BLaER1 (cell line): Measurements from ENCODE around the gene AK6.
"Not testable (repeated sequence)": the region's sequence is repeated elsewhere in the genome, so short reads cannot be mapped to it uniquely, and the experiment has no call there.

Experiments used
- H3K27ac ChIP-seq: shearing (Covaris generic); formaldehyde crosslinking; 2 replicates; pipeline ENCODE4 v1.8.1; 2022
- H3K27me3 ChIP-seq: shearing (Covaris generic); formaldehyde crosslinking; 2 replicates; pipeline ENCODE4 v1.8.1; 2022
- H3K36me3 ChIP-seq: shearing (Covaris generic); formaldehyde crosslinking; 2 replicates; pipeline ENCODE4 v1.8.1; 2022
- H3K4me1 ChIP-seq: shearing (Covaris generic); formaldehyde crosslinking; 2 replicates; pipeline ENCODE4 v1.8.1; 2022
- H3K4me2 ChIP-seq: shearing (Covaris generic); formaldehyde crosslinking; 2 replicates; pipeline ENCODE4 v1.8.1; 2022
- H3K4me3 ChIP-seq: shearing (Covaris generic); formaldehyde crosslinking; 2 replicates; pipeline ENCODE4 v1.8.1; 2022
- H3K9ac ChIP-seq: shearing (Covaris generic); formaldehyde crosslinking; 2 replicates; pipeline ENCODE4 v1.8.1; 2022
- H3K9me3 ChIP-seq: shearing (Covaris generic); formaldehyde crosslinking; 2 replicates; pipeline ENCODE4 v1.8.1; 2022
- H4K20me1 ChIP-seq: shearing (Covaris generic); formaldehyde crosslinking; 2 replicates; pipeline ENCODE4 v1.8.1; 2022
- Cebpa-rat ChIP-seq: shearing (Covaris generic); IDR thresholded peaks from 2 replicates; pipeline ENCODE4 v1.8.1; 2022

The AK6 gene

DNA sequence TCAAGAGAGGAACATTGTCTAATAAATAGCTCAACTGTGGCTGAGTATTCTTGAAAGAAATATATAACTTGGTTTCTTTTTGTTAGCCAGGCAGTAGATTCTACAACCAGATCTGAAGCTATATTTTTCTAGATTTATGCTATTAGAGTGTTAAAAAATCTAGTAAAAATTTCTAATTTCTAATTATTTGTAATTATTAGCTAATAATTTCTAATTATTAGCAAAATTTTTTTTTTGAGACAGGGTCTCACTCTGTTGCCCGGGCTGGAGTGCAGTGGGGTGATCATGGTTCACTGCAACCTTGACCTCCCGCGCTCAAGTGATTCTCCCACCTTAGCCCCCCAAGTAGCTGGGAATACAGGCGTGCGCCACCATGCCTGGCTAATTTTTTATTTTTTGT, 3.1 kb upstream of the AK6 start:
- Histone ChIP-seq H4K20me1 (peaks cover 7% of the 10 kb centered on the region), H3K9me3 (no peaks in the 10 kb centered on the region), H3K27ac (no peak overlapping the region), H3K4me3 (no peak overlapping the region), H3K27me3 (no peaks in the 10 kb centered on the region), H3K9ac (no peak overlapping the region), H3K36me3 (peaks cover 33% of the 10 kb centered on the region), H3K4me1 (peaks cover 34% of the 10 kb centered on the region), H3K4me2 (no peak overlapping the region)
- no peak for TF ChIP-seq Cebpa-rat

DNA sequence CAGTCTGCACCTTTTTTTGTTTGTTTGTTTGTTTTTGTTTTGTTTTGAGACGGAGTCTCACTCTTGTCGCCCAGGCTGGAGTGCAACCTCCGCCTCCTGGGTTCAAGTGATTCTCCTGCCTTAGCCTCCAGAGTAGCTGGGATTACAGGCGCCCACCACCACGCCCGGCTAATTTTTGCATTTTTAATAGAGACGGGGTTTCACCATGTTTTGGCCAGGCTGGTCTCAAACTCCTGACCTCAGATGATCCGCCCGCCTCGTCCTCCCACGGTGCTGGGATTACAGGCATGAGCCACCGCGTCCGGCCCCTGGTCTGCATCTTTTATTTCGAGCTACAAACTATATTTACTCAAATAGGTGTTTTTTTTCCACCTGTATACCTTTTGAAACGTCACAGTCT, 1.0 kb upstream of the AK6 start:
- not testable (repeated sequence) for H3K27me3 ChIP-seq, H3K9me3 ChIP-seq, H3K27ac ChIP-seq
- Histone ChIP-seq H3K4me3 (peak overlapping the region; percentile 74), H3K36me3 (peaks cover 35% of the 10 kb centered on the region), H3K4me1 (peaks cover 37% of the 10 kb centered on the region), H3K9ac (peak overlapping the region; percentile 96), H3K4me2 (peak overlapping the region; percentile 89), H4K20me1 (peaks cover 28% of the 10 kb centered on the region)

DNA sequence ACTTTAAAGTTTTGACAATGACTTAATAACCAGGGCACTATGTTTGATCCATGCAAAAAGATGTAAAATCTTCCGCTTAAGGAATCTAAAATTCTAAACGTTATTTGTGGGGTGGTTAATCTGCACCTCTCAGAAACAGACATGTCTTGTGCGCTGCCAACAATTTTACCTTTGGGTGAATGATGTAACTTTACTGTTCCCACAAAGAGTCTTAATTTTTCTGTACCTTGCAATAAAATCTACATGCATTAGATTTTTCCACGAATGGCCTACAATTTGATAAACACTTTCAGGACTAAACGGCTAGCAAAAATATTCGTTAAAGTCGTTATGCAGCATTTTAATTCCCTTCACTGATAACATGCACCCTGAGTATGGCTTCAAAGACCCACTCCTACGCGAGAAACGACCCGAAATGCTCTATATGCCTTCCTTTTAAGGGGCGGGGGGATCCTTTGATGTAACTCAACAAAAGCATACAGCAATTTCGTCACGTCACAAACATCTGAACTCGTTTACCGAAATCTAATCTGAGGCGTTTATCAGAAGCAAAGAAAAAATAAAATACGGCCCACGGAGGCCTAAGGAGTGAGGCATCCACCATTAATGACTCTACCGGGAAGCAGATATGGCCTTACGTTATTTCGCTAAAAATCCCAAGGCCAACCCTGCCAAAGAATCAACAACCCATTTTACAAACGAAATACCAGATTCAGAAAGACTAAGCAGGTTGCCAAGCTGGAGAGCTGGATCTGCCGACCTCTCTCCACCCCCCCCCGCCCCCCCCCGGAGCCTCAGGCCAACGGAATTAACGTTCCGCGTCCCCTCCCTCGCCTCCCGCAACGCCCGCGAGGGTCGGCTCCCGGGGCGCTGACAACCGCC, 621 bp downstream of the AK6 start:
- Histone ChIP-seq H4K20me1 (peaks cover 44% of the 10 kb centered on the region), H3K4me3 (peak overlapping the region; percentile 74), H3K4me1 (peaks cover 37% of the 10 kb centered on the region), H3K4me2 (peak overlapping the region; percentile 70), H3K9ac (peak overlapping the region; percentile 96), H3K27ac (peak overlapping the region; percentile 99), H3K36me3 (peaks cover 37% of the 10 kb centered on the region), H3K9me3 (no peaks in the 10 kb centered on the region), H3K27me3 (no peaks in the 10 kb centered on the region)
- TF ChIP-seq Cebpa-rat = no peak

DNA sequence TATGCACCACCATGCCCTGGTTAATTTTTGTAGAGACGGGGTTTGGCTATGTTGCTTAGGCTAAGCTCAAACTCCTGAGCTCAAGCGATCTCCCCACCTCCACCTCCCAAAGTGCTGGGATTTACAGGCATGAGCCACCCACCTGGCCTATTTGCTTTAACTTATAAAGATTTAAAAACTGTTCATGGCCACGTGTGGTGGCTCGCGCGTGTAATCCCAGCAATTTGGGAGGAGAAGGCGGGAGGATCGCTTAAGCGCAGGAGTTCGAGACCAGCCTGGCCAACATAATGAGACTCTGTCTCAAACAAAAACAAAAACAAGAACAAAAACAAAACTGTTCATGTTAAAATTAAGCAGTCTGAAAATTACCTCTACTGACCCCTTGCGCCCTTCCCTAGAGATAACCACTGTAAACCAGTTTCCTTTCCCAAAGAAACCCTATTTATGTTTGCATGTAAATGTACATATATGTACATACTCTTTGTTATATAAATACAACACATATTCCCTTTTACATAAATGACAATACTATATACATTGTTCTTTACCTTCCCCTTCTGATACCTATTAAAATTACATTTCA, 1.5 kb downstream of the AK6 start:
- H3K27ac ChIP-seq = peak overlapping the region; percentile 99; the same call in 1 of the 2 replicates
- no peaks in the 10 kb centered on the region for H3K9me3 ChIP-seq
- H4K20me1 ChIP-seq = peaks cover 53% of the 10 kb centered on the region
- peaks cover 37% of the 10 kb centered on the region for H3K4me1 ChIP-seq
- peaks cover 46% of the 10 kb centered on the region for H3K36me3 ChIP-seq
- peak overlapping the region; percentile 96 for H3K9ac ChIP-seq
- no peaks in the 10 kb centered on the region for H3K27me3 ChIP-seq
- peak overlapping the region; percentile 74 for H3K4me3 ChIP-seq
- no peak for TF ChIP-seq Cebpa-rat
- peak overlapping the region; percentile 70 for H3K4me2 ChIP-seq

DNA sequence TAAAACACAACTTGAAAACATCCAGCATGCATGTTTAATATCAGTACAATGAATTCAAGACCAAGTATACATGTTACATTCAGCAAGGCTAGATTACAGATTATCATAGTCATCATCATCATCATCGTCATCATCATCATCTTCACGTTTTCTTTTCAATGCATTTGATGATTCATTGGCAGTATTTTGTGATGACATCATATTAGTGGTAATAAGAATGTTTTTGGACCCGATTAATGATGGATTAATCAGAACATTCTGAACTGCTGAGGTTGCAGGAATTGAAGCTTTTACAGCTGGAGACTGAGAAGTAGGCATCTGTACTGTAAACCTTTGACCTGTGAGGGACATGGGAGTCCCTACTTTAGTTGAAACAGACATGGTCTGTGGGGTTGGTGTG, 4.5 kb downstream of the AK6 start:
- no peak for TF ChIP-seq Cebpa-rat
- H3K36me3 ChIP-seq = peaks cover 75% of the 10 kb centered on the region
- H3K4me1 ChIP-seq = peaks cover 12% of the 10 kb centered on the region
- H3K27ac ChIP-seq = no peak overlapping the region
- no peaks in the 10 kb centered on the region for H3K9me3 ChIP-seq
- H4K20me1 ChIP-seq = peaks cover 74% of the 10 kb centered on the region
- H3K4me3 ChIP-seq = no peak overlapping the region
- H3K9ac ChIP-seq = no peak overlapping the region
- H3K4me2 ChIP-seq = no peak overlapping the region
- H3K27me3 ChIP-seq = no peaks in the 10 kb centered on the region

DNA sequence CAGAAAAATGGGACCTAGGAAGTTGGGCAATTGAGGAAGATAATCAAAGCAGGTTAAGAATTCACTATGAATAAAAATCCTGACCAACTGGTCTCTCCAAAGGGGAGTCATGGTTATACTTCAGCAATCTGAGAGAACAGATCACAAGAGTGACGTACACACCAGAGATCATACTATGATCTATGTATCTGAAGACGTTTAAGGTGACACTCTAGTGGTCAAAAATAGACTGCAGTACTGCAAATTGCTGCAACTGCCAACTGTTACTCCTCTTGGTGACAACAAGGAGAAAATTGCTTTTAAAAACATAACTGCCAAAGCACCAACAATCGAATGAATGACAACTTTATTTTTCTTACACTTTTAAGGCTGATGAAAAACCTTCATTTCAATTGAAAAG, 4.9 kb downstream of the AK6 start:
- no peak overlapping the region for H3K4me3 ChIP-seq
- H3K4me2 ChIP-seq = no peak overlapping the region
- peaks cover 79% of the 10 kb centered on the region for H4K20me1 ChIP-seq
- H3K9me3 ChIP-seq = no peaks in the 10 kb centered on the region
- H3K4me1 ChIP-seq = peaks cover 12% of the 10 kb centered on the region
- no peaks in the 10 kb centered on the region for H3K27me3 ChIP-seq
- no peak overlapping the region for H3K27ac ChIP-seq
- H3K36me3 ChIP-seq = peaks cover 79% of the 10 kb centered on the region
- H3K9ac ChIP-seq = no peak overlapping the region
- no peak for TF ChIP-seq Cebpa-rat

DNA sequence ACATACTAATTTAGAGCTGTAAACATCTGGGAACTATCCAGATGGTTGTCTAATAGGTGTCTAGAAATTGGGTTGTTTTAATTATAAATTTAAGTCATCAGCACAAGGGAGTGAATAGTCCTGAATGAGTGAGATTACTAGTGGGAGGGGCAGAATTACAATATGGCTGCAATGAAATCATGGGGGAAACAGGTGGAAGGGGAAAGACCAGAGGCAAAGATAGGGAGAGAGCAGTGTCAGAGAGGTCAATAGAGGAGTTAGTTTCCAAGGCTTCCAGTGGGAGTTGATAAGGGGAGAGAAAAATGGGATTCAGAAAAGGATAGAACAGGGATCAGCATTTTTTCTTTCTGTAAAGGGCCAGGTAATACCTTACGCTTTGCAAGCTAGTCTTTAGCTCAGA, 8.9 kb downstream of the AK6 start:
- peaks cover 12% of the 10 kb centered on the region for H3K4me1 ChIP-seq
- H3K9ac ChIP-seq = no peak overlapping the region
- no peak overlapping the region for H3K4me2 ChIP-seq
- H3K4me3 ChIP-seq = no peak overlapping the region
- no peak overlapping the region for H3K27ac ChIP-seq
- H3K36me3 ChIP-seq = peaks cover 76% of the 10 kb centered on the region
- TF ChIP-seq Cebpa-rat = no peak
- no peaks in the 10 kb centered on the region for H3K27me3 ChIP-seq
- H4K20me1 ChIP-seq = peaks cover 80% of the 10 kb centered on the region
- H3K9me3 ChIP-seq = no peaks in the 10 kb centered on the region

DNA sequence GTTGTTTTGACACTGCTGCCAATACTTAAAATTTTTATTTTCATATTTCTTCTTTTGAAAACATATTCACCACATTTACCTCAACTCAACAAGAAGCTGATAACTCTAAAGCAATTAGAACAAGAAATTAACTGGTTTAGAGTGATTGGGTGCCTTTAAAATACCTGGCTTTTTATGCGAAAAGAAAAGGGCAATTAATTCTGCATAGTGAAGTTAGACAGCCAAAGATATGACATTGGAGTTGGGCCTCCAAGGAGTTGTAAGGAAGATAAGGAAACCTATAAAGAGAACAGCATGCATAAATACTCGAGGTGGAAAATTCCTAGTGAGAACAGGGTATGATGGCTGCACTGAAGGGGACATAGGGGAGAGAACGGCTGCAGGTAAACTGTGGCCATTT, 9.6 kb downstream of the AK6 start:
- Histone ChIP-seq H3K27ac (no peak overlapping the region), H3K9ac (no peak overlapping the region), H3K4me2 (no peak overlapping the region), H3K9me3 (no peaks in the 10 kb centered on the region), H4K20me1 (peaks cover 72% of the 10 kb centered on the region), H3K4me3 (no peak overlapping the region), H3K4me1 (peaks cover 12% of the 10 kb centered on the region), H3K36me3 (peaks cover 76% of the 10 kb centered on the region), H3K27me3 (no peaks in the 10 kb centered on the region)
- no peak for TF ChIP-seq Cebpa-rat

DNA sequence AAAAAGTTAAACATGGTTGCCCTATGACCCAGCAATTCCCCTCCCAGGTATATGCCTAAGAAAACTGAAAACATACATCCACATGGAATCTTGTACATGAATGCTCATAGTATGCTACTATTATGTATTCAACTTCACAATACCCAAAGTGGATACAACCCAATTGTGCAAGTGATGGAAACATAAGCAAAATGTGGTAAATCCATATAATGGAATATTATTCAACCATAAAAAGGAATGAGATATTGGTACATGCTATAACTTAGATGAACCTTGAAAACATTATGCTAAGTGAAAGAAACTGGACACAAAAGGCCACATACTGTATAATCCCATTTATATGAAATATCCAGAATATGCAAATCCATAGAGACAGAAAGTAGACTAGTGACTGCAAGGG, 18.7 kb downstream of the AK6 start:
- Histone ChIP-seq H3K4me1 (no peaks in the 10 kb centered on the region), H3K9ac (no peak overlapping the region), H3K27me3 (no peaks in the 10 kb centered on the region), H4K20me1 (no peaks in the 10 kb centered on the region; the same call in 1 of the 2 replicates), H3K27ac (no peak overlapping the region), H3K4me3 (no peak overlapping the region), H3K9me3 (no peaks in the 10 kb centered on the region), H3K36me3 (peaks cover 59% of the 10 kb centered on the region), H3K4me2 (no peak overlapping the region)
- TF ChIP-seq Cebpa-rat = no peak

DNA sequence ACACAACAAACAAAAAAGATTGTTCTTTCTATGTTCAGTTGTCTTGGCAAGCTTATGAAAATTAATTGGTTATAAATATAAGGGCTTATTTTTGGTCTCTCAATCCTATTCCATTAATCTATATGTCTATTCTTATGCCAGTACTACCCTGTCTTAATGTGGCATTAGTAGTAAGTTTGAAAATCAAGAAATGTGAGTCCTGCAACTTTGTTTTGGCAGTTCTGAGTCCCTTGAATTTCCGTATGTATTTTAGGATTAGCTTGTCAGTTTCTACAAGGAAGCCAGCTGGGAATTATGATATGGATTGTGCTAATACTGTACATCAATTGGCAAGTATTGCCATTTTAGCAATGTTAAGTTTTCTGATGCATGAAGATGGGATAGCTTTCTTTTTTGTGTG, 26.2 kb downstream of the AK6 start:
- Histone ChIP-seq H3K36me3 (no peaks in the 10 kb centered on the region), H3K4me2 (no peak overlapping the region), H3K27me3 (no peaks in the 10 kb centered on the region), H3K9ac (no peak overlapping the region), H4K20me1 (no peaks in the 10 kb centered on the region), H3K4me3 (no peak overlapping the region), H3K4me1 (no peaks in the 10 kb centered on the region), H3K27ac (no peak overlapping the region), H3K9me3 (0 out of 2 replicates have a peak, but pooled peaks cover 3% of the 10 kb centered on the region)
- TF ChIP-seq Cebpa-rat = no peak
